ENCODE data around the gene FMN2.

GRCh38 chr1:240126821-240127220 is 35.1 kb downstream of the FMN2 start:
- TF ChIP-seq CTCF (IDR thresholded peaks at IDR 0.05): no peak
- no peak for TF ChIP-seq POLR2A (IDR thresholded peaks at IDR 0.05)
- no peak for TF ChIP-seq POLR2AphosphoS5 (IDR thresholded peaks at IDR 0.05)
- TF ChIP-seq EP300 (IDR thresholded peaks at IDR 0.05; ENCODE audit: low read depth): no peak
